Cardiac fibroblast (primary cell): ENCODE measurements around the gene GREB1.

Experiments used
- DNase-seq, 2 donors: peaks; one replicate each; pipeline versions ENCODE4 v3.0.0 to v3.0.0-alpha.2; 2010; ENCODE audit warnings: low read depth in 2 of 2
- H3K4me3 ChIP-seq, 2 donors: replicated peaks in 1 of 2; 1 replicate in 1 of 2; 2 replicates in 1 of 2; pipeline ENCODE4 v1.5.1; 2011; ENCODE audit warnings: low read depth in 2 of 2, low read length in 2 of 2, mild to moderate bottlenecking in 2 of 2, moderate library complexity in 1 of 2
- TF ChIP-seq, protein P1 (sequence below): IDR thresholded peaks from one replicate; pipeline ENCODE4 v1.5.1; 2011; ENCODE audit warnings: low read depth, mild to moderate bottlenecking, low read length, inconsistent platforms

Gene GREB1

DNA sequence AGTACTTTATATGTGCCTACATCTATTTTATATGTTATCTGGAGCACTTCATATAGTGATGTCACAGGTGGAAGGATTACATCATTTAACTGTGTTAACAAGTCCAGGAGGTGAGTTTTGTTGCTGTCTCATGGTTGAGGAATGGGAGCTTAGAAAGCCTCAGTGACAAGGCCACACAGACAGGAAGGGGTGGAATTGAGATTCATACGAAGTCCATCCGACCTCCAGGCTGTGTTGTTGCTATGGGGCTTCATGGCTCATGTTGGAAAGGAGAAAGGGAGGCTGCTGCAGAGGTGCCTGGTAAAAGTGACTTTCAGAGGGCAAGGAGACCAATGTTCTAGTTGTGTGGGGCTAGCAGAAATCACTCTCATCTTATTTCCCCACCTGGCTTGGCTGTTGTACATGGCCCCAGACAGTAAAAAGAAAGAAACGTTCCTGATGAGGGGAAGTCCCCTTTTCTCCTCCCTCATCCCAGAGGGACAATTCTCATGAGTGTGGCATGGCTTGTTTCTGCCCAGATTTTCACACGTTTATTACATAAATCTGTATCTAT lies 31.0 kb upstream of the GREB1 start:
- H3K4me3 ChIP-seq = no peak overlapping the region
- DNase-seq = peak in 1 of 2 donors; percentile 32
- TF ChIP-seq, protein P1, sequence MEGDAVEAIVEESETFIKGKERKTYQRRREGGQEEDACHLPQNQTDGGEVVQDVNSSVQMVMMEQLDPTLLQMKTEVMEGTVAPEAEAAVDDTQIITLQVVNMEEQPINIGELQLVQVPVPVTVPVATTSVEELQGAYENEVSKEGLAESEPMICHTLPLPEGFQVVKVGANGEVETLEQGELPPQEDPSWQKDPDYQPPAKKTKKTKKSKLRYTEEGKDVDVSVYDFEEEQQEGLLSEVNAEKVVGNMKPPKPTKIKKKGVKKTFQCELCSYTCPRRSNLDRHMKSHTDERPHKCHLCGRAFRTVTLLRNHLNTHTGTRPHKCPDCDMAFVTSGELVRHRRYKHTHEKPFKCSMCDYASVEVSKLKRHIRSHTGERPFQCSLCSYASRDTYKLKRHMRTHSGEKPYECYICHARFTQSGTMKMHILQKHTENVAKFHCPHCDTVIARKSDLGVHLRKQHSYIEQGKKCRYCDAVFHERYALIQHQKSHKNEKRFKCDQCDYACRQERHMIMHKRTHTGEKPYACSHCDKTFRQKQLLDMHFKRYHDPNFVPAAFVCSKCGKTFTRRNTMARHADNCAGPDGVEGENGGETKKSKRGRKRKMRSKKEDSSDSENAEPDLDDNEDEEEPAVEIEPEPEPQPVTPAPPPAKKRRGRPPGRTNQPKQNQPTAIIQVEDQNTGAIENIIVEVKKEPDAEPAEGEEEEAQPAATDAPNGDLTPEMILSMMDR = no peak

DNA sequence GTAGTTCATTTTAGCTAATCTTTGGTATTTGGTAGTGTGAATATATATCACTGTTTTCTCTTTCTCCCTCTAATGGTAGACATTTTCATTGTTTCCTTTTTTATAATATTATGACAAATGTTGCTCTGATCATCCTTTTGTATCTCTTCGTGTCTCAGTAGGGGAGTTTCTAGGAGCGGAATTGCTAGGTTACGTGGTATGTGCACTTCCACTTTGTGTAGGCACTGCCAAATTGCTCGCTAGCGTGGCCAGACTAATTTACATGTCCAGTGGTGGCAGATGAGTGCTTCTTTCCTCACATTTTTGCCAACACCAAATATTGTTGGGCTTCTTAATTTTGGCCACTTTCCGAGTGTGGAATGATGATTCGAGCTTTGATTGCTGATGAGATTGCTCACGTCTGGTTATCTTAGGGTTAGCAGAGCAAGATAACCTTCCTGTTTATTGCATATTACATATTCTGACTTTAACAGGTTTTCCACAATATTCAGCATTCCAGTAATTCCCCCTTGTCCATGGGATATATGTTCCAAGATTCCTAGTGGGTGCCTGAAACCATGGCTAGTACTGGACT lies 30.4 kb upstream of the GREB1 start:
- H3K4me3 ChIP-seq = no peak overlapping the region
- DNase-seq = no peak
- TF ChIP-seq, protein P1 = no peak

DNA sequence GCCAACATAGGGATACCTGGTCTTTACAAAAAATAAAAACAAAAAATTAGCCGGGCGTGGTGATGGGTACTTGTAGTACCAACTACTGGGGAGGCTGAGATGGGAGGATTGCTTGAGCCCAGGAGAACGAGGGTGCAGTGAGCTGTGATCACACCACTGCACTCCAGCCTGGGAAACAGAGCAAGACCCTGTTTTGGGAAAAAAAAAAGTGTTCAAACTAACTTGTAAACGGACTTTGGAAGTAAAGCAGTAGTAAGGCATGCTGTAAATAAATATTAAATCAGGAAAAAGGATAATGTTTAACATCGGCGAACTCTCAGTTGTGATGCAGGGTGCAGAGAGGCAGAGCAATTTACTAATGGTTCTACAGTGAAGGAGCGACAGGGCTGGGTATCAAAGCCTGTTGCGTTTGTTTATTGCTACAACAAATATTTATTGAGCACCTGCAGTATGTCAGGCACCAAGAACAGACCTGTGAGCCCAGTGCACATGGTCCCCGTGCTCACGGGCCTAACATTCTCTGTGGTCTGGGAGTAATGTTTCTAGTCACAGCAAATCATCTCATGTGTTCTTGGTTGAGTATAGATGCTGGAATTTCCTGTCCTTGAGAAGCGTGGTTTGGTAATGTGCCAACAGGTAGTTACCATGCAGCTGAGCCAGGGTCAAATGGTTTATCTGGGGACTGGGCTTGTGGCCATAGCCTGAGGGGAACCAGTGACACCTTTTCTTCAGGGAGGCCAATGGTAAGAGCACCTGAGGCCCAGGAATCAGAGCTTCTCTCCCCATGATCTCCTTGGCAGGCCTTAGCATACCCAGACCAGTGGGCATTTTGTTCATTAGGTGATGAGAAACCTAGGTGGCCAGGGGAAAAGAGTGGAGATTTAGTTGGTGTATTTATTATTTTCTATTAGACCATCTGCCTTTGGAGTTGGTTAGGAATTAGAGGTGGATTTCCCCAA lies 27.9 kb upstream of the GREB1 start:
- DNase-seq = peak in 1 of 2 donors; percentile 6
- no peak overlapping the region for H3K4me3 ChIP-seq
- TF ChIP-seq, protein P1 = no peak

DNA sequence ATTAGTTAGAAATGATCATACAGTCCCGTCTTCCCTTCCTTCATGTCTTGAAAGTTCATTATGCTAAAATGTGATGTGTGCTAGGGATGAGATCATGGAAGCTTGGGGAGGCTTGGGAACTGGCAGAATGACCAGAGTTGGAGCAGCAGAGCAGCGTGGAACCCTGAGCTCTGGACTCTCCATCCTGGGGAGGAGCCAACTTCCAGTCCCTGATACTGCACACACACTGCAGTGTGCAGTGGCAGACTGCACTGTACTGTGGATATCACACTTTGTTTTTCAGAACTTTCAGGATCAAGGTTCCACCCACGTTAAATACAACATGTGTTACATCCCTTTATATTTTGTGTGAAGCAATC lies 27.3 kb upstream of the GREB1 start:
- H3K4me3 ChIP-seq = no peak overlapping the region
- TF ChIP-seq, protein P1 = no peak
- DNase-seq = no peak

DNA sequence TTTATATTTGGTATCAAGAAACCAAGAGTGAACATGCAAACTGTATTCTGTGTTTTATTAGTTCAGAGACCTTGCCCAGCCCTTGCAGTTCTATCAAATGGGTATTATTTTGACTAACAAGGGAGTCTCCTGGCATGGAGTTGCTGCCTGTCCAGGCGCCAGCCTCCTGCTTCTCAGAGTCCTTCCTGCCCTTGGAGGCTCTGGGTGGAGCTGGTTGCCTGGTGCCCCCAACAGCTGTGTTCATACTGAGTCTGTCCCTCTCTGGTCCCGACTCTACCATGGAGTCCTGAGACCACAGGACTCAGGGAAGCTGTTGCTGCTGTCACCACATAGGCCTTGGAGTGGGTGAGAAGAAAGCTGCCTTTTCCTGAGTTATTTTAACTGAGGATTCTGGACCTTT lies 26.3 kb upstream of the GREB1 start:
- TF ChIP-seq, protein P1 = no peak
- no peak for DNase-seq
- no peak overlapping the region for H3K4me3 ChIP-seq

DNA sequence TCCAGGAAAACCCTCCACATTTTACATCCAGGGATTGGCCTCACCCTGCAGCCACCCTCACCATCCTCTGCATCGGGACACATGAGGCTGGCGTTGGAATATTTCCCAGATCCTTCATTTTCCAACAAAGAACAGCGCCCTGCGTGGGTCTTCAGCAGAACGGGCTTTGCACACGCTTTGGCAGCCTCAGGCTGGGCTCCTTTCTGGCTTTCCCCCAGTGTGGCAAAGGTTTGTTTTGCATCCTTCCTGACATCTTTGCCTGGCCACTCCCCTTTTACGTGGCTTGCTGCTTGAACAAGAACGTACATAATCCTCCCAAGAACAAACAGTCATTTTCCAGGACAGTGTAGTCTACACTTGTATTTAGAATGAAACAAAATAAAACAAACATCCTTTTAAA lies 25.6 kb upstream of the GREB1 start:
- no peak overlapping the region for H3K4me3 ChIP-seq
- TF ChIP-seq, protein P1 = no peak
- no peak for DNase-seq
